Effector memory CD4-positive, alpha-beta T cell (primary cell): ENCODE results near the gene ARHGEF16.

ENCODE experiments used
- DNase-seq, 3 donors: peaks; one replicate each; pipeline ENCODE4 v3.0.0-alpha.2; 2020
- H3K27ac ChIP-seq: 2 replicates; pipeline ENCODE4 v1.7.0; 2013; ENCODE audit warnings: mild to moderate bottlenecking, low read length, moderate library complexity; ENCODE audit not compliant: insufficient read depth, poor library complexity, severe bottlenecking
- H3K27me3 ChIP-seq: replicated peaks from 2 replicates; pipeline ENCODE4 v1.7.0; 2013; ENCODE audit warnings: mild to moderate bottlenecking, low read length; ENCODE audit not compliant: insufficient read depth, control insufficient read depth, poor library complexity, severe bottlenecking
- H3K36me3 ChIP-seq: 2 replicates; pipeline ENCODE4 v1.7.0; 2013; ENCODE audit warnings: mild to moderate bottlenecking, low read length, moderate library complexity; ENCODE audit not compliant: control insufficient read depth, insufficient read depth
- H3K4me1 ChIP-seq: 2 replicates; pipeline ENCODE4 v1.7.0; 2013; ENCODE audit warnings: low read length, mild to moderate bottlenecking; ENCODE audit not compliant: control insufficient read depth, insufficient read depth, poor library complexity, severe bottlenecking
- H3K4me3 ChIP-seq: 2 replicates; pipeline ENCODE4 v1.7.0; 2013; ENCODE audit warnings: low read length, low read depth, mild to moderate bottlenecking; ENCODE audit not compliant: insufficient read depth, poor library complexity, severe bottlenecking
- H3K9me3 ChIP-seq: 2 replicates; pipeline ENCODE4 v1.7.0; 2013; ENCODE audit warnings: mild to moderate bottlenecking, low read length, moderate library complexity; ENCODE audit not compliant: control insufficient read depth

The ARHGEF16 gene

GRCh38 chr1:3469104-3469848 is 14.8 kb downstream of the ARHGEF16 start:
- no peak overlapping the region for H3K4me3 ChIP-seq
- H3K27me3 ChIP-seq, result no peaks in the 10 kb centered on the region
- no peak overlapping the region for H3K27ac ChIP-seq
- H3K4me1 ChIP-seq, result no peaks in the 10 kb centered on the region
- no peak for DNase-seq
- H3K9me3 ChIP-seq, result no peaks in the 10 kb centered on the region
- H3K36me3 ChIP-seq, result no peaks in the 10 kb centered on the region

- Histone ChIP-seq H3K4me3 (no peak overlapping the region), H3K9me3 (no peaks in the 10 kb centered on the region), H3K4me1 (no peaks in the 10 kb centered on the region), H3K27ac (no peak overlapping the region), H3K27me3 (no peaks in the 10 kb centered on the region), H3K36me3 (no peaks in the 10 kb centered on the region)
- no peak for DNase-seq
Observed at GRCh38 chr1:3469849-3470649, 15.6 kb downstream of the ARHGEF16 start.

- Histone ChIP-seq H3K4me1 (no peaks in the 10 kb centered on the region), H3K27me3 (no peaks in the 10 kb centered on the region), H3K36me3 (no peaks in the 10 kb centered on the region), H3K27ac (no peak overlapping the region), H3K9me3 (no peaks in the 10 kb centered on the region), H3K4me3 (no peak overlapping the region)
- no peak for DNase-seq
Observed at GRCh38 chr1:3470650-3471355, 16.3 kb downstream of the ARHGEF16 start.

- no peak for DNase-seq
- no peaks in the 10 kb centered on the region for H3K4me1 ChIP-seq
- H3K27me3 ChIP-seq, result no peaks in the 10 kb centered on the region
Observed at GRCh38 chr1:3471356-3472087, 17.1 kb downstream of the ARHGEF16 start.

GRCh38 chr1:3472088-3472850 is 17.8 kb downstream of the ARHGEF16 start:
- Histone ChIP-seq H3K4me1 (no peaks in the 10 kb centered on the region), H3K36me3 (no peaks in the 10 kb centered on the region), H3K27me3 (no peaks in the 10 kb centered on the region), H3K27ac (no peak overlapping the region), H3K9me3 (no peaks in the 10 kb centered on the region), H3K4me3 (no peak overlapping the region)
- DNase-seq, result no peak

More at GRCh38 chr1:3471356-3472087, 17.1 kb downstream of the ARHGEF16 start:
- Histone ChIP-seq H3K9me3 (no peaks in the 10 kb centered on the region), H3K27ac (no peak overlapping the region), H3K36me3 (no peaks in the 10 kb centered on the region), H3K4me3 (no peak overlapping the region)

GRCh38 chr1:3472906-3473305 is 18.4 kb downstream of the ARHGEF16 start:
- no peaks in the 10 kb centered on the region for H3K27me3 ChIP-seq
- no peaks in the 10 kb centered on the region for H3K9me3 ChIP-seq
- no peak overlapping the region for H3K4me3 ChIP-seq
- no peaks in the 10 kb centered on the region for H3K36me3 ChIP-seq
- H3K27ac ChIP-seq, result no peak overlapping the region
- DNase-seq, result no peak
- H3K4me1 ChIP-seq, result no peaks in the 10 kb centered on the region

GRCh38 chr1:3473381-3473844 is 18.9 kb downstream of the ARHGEF16 start:
- H3K4me3 ChIP-seq, result no peak overlapping the region
- H3K27me3 ChIP-seq, result no peaks in the 10 kb centered on the region
- DNase-seq, result no peak
- H3K9me3 ChIP-seq, result no peaks in the 10 kb centered on the region
- H3K4me1 ChIP-seq, result no peaks in the 10 kb centered on the region
- H3K36me3 ChIP-seq, result no peaks in the 10 kb centered on the region
- no peak overlapping the region for H3K27ac ChIP-seq

GRCh38 chr1:3474016-3474415 is 19.6 kb downstream of the ARHGEF16 start:
- Histone ChIP-seq H3K27me3 (no peaks in the 10 kb centered on the region), H3K4me3 (no peak overlapping the region)

GRCh38 chr1:3474421-3474820 is 20.0 kb downstream of the ARHGEF16 start:
- Histone ChIP-seq H3K9me3 (no peaks in the 10 kb centered on the region), H3K27ac (no peak overlapping the region), H3K27me3 (no peaks in the 10 kb centered on the region), H3K4me3 (no peak overlapping the region), H3K4me1 (no peaks in the 10 kb centered on the region), H3K36me3 (no peaks in the 10 kb centered on the region)
- no peak for DNase-seq

More at GRCh38 chr1:3474016-3474415, 19.6 kb downstream of the ARHGEF16 start:
- H3K9me3 ChIP-seq, result no peaks in the 10 kb centered on the region
- no peak overlapping the region for H3K27ac ChIP-seq
- H3K36me3 ChIP-seq, result no peaks in the 10 kb centered on the region
- no peak for DNase-seq
- no peaks in the 10 kb centered on the region for H3K4me1 ChIP-seq
